GM20000 (cell line): ENCODE data around the gene CLMP.
A peak's percentile ranks its signal among the peaks of the same experiment; 100 is the strongest.

Experiments
- DNase-seq: peaks from one replicate; pipeline ENCODE4 v3.0.0; 2012; ENCODE audit warnings: low spot score
- TF ChIP-seq, protein P1 (sequence below): IDR thresholded peaks from 2 replicates; pipeline ENCODE4 v1.5.1; 2012; ENCODE audit warnings: mild to moderate bottlenecking, control low read depth; ENCODE audit errors: extremely low read depth, missing control alignments

CLMP gene

DNA sequence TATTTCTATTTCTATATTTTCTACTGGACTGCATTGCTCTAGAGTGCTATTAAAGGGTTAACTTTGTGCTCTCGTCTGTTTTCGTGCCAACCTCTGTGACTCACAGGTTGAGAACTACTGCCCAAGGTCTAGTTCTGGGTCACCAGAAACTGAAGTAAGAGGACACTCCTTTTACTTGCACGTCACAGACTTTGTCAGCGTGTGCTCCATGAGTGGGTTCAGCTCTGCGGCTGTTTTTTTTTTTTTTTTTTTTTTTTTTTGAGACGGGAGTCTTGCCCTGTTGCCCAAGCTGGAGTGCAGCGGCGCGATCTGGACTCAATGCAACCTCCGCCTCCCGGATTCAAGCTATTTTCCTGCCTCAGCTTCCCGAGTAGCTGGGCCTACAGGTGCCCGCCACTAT lies 49.8 kb downstream of the CLMP start:
- DNase-seq, result no peak
- TF ChIP-seq, protein P1, sequence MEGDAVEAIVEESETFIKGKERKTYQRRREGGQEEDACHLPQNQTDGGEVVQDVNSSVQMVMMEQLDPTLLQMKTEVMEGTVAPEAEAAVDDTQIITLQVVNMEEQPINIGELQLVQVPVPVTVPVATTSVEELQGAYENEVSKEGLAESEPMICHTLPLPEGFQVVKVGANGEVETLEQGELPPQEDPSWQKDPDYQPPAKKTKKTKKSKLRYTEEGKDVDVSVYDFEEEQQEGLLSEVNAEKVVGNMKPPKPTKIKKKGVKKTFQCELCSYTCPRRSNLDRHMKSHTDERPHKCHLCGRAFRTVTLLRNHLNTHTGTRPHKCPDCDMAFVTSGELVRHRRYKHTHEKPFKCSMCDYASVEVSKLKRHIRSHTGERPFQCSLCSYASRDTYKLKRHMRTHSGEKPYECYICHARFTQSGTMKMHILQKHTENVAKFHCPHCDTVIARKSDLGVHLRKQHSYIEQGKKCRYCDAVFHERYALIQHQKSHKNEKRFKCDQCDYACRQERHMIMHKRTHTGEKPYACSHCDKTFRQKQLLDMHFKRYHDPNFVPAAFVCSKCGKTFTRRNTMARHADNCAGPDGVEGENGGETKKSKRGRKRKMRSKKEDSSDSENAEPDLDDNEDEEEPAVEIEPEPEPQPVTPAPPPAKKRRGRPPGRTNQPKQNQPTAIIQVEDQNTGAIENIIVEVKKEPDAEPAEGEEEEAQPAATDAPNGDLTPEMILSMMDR, result no peak

DNA sequence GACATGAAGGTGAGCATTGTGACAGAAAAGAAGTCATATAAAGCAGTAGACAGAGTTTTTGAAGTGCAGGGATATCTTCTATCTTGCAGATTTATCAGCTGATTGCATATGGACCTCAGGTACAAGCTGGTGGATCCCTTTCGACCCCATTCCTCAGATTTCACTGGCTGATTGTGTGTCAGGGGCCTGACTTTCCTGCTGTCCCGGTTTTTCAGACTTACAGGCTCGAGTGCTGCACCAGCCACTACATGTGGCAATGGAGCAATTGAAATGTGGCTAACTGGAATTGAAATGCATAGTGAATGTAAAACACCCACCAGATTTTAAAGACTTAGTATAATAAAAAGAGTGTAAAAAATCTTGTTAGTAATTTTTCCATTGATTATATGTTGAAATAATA lies 50.3 kb downstream of the CLMP start:
- DNase-seq, result no peak
- TF ChIP-seq, protein P1, result no peak

DNA sequence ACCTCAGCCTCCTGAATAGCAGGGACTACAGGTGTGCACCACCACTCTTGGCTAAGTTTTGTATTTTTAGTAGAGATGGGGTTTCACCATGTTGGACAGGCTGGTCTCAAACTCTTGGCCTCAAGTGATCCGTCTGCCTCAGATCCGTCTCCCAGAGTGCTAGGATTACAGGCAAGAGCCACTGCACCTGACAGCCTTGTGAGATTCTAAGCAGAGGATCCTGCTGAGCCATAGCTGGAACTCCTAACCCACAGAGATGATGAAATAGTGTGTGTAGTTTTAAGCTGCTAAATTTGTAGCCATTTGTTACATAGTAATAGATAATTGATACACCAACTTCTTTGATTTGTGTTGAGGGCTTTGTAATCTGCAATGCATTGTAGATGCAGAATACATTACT lies 51.1 kb downstream of the CLMP start:
- TF ChIP-seq, protein P1, result no peak

DNA sequence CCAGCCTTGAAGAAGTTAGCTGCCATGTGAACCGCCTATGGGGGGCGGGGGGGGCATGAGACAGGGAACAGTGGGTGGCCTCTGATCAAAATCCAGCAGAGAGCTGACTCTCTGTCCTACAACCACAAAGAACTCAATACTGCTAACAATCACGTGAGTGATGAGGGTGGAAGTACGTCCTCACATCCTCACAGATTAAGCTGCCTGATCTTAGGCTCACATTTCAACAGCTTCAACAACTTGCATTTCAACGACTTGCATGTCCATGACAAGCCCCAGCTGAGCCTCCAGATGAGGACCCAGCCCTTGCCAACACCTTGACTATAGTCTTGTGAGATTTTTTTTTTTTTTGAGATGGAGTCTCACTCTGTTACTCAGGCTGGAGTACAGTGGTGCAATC lies 51.6 kb downstream of the CLMP start:
- DNase-seq, result no peak

More for the DNA sequence above, 51.1 kb downstream of the CLMP start:
- DNase-seq, result no peak

DNA sequence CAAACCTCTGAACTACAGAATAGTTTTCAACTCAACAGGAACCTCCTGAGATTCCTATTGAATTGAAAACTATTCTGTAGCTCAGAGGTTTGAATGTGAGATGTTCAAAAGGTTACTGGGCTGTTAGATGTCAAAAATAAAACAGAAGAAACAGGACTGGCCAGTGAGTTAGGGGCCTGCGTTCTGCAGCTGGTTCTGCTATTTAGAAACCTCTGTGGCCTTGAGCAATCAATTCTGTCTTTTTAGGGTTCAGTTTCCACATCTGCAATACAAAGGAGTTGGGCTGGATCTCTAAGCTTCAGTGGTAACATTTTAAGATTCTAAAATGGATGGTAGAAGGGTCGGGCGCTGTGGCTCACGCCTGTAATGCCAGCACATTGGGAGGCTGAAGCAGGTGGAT lies 55.8 kb downstream of the CLMP start:
- DNase-seq, result no peak
- TF ChIP-seq, protein P1, result no peak

More for the DNA sequence above, 51.6 kb downstream of the CLMP start:
- TF ChIP-seq, protein P1, result no peak

DNA sequence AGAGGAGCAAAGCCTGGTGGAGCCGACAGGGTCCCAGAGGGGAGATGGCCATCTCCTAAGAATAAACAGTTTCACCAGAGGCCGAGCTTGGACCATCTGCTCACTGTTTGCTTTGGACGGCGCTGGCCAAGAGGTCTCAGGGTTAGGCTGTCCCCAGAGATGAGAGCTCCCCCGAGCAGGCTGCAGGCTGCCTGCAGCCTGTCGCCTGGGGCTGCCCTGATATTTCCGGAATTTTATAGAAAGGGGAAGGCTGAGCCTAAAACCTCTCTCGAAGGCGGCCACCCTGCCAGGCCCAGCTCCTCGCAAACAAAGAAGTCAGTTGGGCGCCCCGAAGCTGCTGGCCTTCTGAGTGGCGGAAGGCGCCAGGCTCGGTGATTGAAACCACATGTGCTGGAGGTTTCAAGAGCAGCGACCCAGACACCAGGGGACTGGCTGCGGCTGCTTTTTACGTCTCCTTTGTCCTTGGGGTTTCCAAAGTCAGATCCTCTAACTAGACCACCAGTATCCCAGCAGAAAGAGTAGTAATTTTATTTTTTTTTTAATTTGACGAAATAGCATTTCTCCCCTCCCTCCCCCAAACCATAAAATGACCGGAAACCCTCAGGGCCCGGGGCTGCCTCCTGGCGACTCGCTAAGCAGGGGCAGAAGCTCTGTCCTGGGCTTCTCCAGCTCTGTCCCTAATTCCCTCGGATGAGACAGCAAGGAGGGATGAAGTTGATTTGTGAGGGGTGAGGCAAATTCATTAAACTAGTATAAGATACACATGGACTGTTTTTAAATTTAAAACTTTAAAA lies 57.4 kb downstream of the CLMP start:
- peak; percentile 19 for DNase-seq
- TF ChIP-seq, protein P1, result no peak

DNA sequence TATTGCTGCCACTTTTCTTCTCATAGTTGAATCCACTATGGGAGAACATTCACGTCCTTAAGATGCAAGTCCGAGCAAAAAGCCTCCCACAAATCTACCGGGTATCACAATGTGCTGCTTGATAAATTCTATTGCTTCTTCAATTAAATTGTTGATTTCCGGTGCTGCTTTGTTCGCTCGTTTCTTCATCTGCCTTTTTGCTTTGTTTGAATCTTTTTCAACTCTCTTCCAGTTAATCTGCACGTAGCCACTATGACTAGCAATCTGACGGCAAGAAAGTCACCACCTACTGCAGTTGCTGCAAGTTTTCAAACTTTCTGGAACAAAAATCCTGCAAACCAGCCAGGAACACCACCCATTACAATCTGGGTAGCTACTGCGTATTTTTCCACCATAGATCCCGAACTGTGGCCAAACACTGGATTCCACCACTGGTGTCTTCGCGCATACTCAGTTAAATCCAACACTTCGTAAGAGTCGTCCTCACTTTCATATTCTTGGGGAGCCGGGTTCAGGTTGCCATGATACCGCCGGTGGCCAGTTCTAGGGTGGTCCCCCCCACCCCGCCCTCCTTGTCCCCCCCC lies 59.1 kb downstream of the CLMP start:
- no peak for DNase-seq
- TF ChIP-seq, protein P1, result no peak
